RWPE1 (cell line): Measurements from ENCODE around the gene OBP2B.
"Not testable (repeated sequence)": the region's sequence is repeated elsewhere in the genome, so short reads cannot be mapped to it uniquely, and the experiment has no call there.

Experiments used
- CTCF ChIA-PET: fragments of 350-600 bp; sonication (Branson Sonifier 250); formaldehyde crosslinking; extraction: SDS; loops from one replicate; lab custom pipeline; 2021; lab: Yijun Ruan, JAX
- POLR2A ChIA-PET: fragments of 400-600 bp; formaldehyde crosslinking; extraction: SDS; loops from one replicate; lab custom pipeline; 2020; ENCODE audit warnings: antibody characterized with exemption; ENCODE audit not compliant: low non-redundant PET; lab: Yijun Ruan, JAX
- DNase-seq: peaks from one replicate; pipeline ENCODE4 v3.0.0; 2012; ENCODE audit warnings: low spot score
- H3K27ac ChIP-seq: fragments of 450-650 bp; 2 replicates; pipeline ENCODE4 v1.5.1; 2017
- TF ChIP-seq, protein P1 (sequence below): fragments of 450-650 bp; conservative IDR thresholded peaks from 2 replicates; pipeline ENCODE4 v1.5.1; 2017; ENCODE audit warnings: low read depth, mild to moderate bottlenecking

Gene OBP2B

GRCh38 chr9:133239533-133240090 is 30.6 kb upstream of the OBP2B start:
- H3K27ac ChIP-seq: no peak overlapping the region
- ChIA-PET POLR2A (no interaction called here), CTCF (interaction anchor here (0.6 to 2.5 kb wide), 9 partner anchors 13 to 327 kb away, joined by 3 to 19 read pairs (median 4); partner anchors contain the start of gene ABO)
- TF ChIP-seq, protein P1, sequence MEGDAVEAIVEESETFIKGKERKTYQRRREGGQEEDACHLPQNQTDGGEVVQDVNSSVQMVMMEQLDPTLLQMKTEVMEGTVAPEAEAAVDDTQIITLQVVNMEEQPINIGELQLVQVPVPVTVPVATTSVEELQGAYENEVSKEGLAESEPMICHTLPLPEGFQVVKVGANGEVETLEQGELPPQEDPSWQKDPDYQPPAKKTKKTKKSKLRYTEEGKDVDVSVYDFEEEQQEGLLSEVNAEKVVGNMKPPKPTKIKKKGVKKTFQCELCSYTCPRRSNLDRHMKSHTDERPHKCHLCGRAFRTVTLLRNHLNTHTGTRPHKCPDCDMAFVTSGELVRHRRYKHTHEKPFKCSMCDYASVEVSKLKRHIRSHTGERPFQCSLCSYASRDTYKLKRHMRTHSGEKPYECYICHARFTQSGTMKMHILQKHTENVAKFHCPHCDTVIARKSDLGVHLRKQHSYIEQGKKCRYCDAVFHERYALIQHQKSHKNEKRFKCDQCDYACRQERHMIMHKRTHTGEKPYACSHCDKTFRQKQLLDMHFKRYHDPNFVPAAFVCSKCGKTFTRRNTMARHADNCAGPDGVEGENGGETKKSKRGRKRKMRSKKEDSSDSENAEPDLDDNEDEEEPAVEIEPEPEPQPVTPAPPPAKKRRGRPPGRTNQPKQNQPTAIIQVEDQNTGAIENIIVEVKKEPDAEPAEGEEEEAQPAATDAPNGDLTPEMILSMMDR: no peak
- no peak for DNase-seq

- TF ChIP-seq, protein P1: peak; percentile 48
- ChIA-PET POLR2A (no interaction called here), CTCF (interaction anchor here (0.6 to 2.5 kb wide), 10 partner anchors 12 to 327 kb away, joined by 3 to 19 read pairs (median 4); partner anchors contain the start of gene ABO)
- DNase-seq: peak; percentile 61
- no peak overlapping the region for H3K27ac ChIP-seq
These were observed 29.9 kb upstream of the OBP2B start for GRCh38 chr9:133238851-133239532.

DNA sequence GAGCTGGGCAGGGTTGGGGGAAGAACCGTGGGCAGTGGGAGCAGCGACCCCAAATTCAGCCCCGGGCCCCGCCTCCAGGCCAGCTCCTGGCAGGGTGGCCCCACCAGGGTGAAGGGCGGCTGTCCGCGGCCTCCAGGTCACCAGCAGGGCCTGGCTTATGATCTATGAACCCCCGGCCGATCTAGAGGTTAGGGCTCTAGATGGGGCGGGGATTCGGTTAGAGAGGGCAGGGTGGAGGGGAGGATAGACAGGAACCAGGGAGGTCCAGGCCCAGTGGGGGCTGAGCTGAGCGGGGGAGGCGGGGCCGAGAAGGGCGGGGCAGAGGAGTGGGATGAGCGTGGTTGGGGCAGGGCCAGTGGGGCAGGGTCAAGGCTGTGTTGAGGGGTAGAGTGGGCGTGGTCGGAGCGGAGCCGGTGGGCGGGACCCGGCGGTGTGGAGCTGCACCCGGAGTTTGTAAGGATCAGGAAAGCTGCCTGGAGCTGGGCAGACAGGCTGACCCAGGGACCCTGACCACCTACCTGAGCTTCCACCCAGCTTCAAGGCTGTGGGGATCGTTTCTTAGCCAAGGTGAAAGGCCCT is 29.3 kb upstream of the OBP2B start:
- ChIA-PET POLR2A (no interaction called here), CTCF (interaction anchor here (0.6 to 2.5 kb wide), 8 partner anchors 13 to 92 kb away, joined by 3 to 19 read pairs (median 4); partner anchors contain the start of gene ABO)
- no peak for DNase-seq

GRCh38 chr9:133237035-133237731 is 28.1 kb upstream of the OBP2B start:
- DNase-seq: peak; percentile 43
- CTCF ChIA-PET: interaction anchor here (0.6 kb wide), 1 partner anchor 69 kb away, joined by 4 read pairs; no protein-coding TSS in a partner anchor
- POLR2A ChIA-PET: no interaction called here
- peak overlapping the region; percentile 28 for H3K27ac ChIP-seq
- TF ChIP-seq, protein P1: no peak

More for the DNA sequence above, 29.3 kb upstream of the OBP2B start:
- H3K27ac ChIP-seq: no peak overlapping the region
- TF ChIP-seq, protein P1: no peak

DNA sequence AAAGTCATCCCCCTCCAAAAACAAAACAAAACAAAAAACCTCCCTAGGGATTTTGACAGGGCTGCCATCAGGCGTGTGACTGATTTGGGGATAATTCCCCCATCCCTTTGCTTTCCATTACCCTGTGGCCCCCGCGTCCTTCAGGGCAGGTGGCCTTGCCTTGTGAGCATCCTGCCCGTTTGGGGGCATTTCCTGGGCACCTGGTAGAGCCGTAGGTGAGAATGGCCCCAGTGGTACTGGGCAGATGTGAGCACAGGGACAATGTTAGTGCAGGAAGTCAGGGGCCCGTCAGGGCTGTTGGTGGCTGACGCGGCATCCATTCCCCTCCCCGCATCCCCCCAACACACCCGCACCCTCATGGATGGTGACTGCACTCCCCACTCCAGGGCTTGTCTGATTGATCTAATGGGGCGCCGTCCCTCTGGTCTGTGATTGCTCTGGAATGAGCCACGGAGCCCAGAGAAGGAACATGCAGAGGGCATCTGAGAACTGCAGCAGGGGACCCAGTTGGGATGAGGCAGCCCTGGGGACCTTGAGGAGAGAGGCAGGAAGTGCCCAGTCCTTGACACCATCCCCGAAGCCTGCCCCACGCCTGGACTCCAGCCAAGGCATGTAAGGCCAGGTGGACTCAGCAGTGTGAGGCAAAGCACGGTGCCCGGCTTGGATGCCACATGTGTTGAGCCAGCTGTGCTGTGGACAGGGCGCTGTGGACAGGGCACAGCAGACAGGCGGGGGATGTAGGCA is 27.4 kb upstream of the OBP2B start:
- CTCF ChIA-PET, POLR2A ChIA-PET, DNase-seq: not testable (repeated sequence)
- peak overlapping the region; percentile 28 for H3K27ac ChIP-seq

DNA sequence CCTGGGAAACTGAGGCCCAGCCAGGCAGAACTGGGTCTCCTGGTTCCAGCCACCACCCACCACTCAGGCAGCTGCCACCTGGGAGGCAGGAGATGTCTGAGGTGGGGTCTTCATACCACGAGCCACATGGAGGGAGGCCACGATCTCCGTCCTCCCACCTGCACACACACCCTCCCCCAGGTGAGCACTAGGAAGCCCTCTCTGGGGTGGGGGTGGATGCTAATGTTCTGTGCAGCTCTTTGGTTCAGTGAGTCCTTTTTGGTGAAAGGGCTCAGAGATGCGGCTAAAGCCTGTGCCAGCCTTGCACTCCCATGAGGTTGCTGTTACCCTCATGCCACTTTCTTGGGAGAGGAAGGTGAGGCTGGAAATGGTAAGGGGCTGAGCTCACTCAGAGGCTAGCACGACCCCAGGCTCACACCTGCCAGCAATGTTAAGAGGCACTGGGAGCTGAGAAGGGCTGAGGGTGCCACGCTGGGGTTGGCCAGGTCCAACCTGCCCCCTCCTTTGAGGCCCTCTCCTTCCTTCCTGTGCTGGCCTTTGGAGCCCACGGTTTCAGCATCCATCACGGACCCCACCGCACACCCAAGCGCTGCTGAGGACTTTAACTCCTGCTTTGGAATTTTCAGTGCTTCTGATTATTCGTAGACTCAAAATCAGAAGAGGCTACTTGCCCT is 26.6 kb upstream of the OBP2B start:
- TF ChIP-seq, protein P1: no peak
- no peak for DNase-seq
- no peak overlapping the region for H3K27ac ChIP-seq
- ChIA-PET POLR2A (no interaction called here), CTCF (no interaction called here)
